ENCODE measurements around the gene ITGAX.

Gene ITGAX

DNA sequence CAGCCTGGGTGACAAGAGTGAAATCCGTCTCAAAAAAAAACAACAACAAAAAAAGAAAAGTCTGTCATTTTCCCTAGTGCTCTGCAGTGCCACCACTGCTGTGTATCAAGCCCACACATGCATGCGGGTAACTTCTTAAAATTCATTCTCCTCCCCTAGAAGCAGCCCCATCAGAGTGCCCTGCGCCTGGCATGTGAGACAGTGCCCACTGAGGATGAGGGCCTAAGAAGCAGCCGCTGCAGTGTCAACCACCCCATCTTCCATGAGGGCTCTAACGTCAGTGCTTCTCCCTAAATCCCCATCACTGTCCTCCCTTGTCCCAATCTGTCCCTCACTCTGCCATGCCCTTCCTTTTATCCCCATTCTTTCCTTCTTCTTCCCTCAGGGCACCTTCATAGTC, 62.9 kb downstream of the ITGAX start:
- no peak overlapping the region for H3K4me3 ChIP-seq (ENCODE audit: low read length)
- DNase-seq (ENCODE audit: low read depth), result no peak
- TF ChIP-seq, protein P1, sequence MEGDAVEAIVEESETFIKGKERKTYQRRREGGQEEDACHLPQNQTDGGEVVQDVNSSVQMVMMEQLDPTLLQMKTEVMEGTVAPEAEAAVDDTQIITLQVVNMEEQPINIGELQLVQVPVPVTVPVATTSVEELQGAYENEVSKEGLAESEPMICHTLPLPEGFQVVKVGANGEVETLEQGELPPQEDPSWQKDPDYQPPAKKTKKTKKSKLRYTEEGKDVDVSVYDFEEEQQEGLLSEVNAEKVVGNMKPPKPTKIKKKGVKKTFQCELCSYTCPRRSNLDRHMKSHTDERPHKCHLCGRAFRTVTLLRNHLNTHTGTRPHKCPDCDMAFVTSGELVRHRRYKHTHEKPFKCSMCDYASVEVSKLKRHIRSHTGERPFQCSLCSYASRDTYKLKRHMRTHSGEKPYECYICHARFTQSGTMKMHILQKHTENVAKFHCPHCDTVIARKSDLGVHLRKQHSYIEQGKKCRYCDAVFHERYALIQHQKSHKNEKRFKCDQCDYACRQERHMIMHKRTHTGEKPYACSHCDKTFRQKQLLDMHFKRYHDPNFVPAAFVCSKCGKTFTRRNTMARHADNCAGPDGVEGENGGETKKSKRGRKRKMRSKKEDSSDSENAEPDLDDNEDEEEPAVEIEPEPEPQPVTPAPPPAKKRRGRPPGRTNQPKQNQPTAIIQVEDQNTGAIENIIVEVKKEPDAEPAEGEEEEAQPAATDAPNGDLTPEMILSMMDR (conservative IDR thresholded peaks at IDR 0.05; ENCODE audit: low read length), result no peak

DNA sequence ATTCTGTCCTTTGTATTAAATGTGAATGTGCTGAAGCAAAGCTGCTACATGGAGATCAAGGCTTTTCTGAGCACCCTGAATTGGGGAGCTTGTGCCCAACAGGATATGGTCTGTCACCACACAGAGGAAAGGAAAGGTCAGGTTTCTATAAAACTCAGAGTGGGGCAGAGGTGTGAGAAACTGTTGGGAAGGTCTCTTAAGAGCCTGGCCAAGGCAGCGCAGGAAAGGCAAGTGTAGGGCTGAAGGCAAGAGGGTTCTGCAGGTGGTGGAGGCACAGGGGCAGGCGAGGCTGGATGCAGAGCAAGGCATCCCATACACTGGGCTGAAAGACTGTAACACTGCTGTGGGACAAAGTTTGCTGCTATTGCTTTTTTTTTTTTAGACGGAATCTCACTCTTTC, 65.1 kb downstream of the ITGAX start:
- TF ChIP-seq, protein P1 (conservative IDR thresholded peaks at IDR 0.05; ENCODE audit: low read length), result no peak
- H3K4me3 ChIP-seq (ENCODE audit: low read length), result no peak overlapping the region
- no peak for DNase-seq (ENCODE audit: low read depth)

DNA sequence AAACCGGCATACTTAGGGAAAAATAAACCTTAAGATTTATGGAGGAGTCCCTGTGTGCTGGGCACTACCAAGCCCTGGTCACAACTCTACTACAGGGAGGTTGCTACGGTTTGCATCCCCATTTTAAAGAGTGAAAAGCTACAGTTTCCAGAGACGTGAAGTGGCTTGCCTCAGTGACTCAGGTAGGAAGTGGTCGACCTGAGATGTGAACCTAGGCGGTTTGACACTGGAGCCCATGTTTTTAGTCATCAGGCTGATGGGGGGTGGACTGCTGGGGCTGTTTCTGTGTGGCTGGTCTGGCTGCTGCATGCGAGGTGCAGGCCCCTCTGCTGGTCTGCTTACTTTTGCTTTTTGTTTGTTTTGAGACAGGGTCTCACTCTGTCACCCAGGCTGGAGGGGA, 66.6 kb downstream of the ITGAX start:
- H3K4me3 ChIP-seq (ENCODE audit: low read length), result no peak overlapping the region
- DNase-seq (ENCODE audit: low read depth), result no peak
- TF ChIP-seq, protein P1 (conservative IDR thresholded peaks at IDR 0.05; ENCODE audit: low read length), result no peak

DNA sequence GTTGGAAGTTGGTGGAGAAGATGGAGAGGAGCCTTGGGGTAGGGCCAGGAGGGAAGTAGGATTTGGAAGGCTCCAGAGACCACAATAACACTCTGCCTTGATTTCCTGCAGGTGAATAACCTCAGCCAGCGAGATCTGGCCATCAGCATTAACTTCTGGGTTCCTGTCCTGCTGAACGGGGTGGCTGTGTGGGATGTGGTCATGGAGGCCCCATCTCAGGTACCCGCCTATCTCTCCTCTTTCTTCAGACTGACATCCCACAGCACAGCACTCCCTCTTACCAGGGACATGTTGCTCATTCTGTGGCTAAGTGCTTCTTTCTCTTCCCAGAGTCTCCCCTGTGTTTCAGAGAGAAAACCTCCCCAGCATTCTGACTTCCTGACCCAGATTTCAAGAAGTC, 68.3 kb downstream of the ITGAX start:
- no peak overlapping the region for H3K4me3 ChIP-seq (ENCODE audit: low read length)
- no peak for DNase-seq (ENCODE audit: low read depth)
- TF ChIP-seq, protein P1 (conservative IDR thresholded peaks at IDR 0.05; ENCODE audit: low read length), result no peak

DNA sequence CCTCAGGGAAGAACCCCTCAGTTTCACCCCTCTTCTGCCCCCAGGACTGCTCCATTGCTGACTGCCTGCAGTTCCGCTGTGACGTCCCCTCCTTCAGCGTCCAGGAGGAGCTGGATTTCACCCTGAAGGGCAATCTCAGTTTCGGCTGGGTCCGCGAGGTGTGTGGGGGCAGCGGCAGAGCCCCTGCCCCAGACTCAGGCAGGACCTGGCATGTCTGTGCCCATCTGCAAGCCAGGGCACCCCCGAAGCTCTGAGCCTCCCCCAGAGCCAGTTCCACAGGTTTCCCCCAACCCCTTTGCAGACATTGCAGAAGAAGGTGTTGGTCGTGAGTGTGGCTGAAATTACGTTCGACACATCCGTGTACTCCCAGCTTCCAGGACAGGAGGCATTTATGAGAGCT, 68.8 kb downstream of the ITGAX start:
- TF ChIP-seq, protein P1 (conservative IDR thresholded peaks at IDR 0.05; ENCODE audit: low read length), result no peak
- no peak for DNase-seq (ENCODE audit: low read depth)

DNA sequence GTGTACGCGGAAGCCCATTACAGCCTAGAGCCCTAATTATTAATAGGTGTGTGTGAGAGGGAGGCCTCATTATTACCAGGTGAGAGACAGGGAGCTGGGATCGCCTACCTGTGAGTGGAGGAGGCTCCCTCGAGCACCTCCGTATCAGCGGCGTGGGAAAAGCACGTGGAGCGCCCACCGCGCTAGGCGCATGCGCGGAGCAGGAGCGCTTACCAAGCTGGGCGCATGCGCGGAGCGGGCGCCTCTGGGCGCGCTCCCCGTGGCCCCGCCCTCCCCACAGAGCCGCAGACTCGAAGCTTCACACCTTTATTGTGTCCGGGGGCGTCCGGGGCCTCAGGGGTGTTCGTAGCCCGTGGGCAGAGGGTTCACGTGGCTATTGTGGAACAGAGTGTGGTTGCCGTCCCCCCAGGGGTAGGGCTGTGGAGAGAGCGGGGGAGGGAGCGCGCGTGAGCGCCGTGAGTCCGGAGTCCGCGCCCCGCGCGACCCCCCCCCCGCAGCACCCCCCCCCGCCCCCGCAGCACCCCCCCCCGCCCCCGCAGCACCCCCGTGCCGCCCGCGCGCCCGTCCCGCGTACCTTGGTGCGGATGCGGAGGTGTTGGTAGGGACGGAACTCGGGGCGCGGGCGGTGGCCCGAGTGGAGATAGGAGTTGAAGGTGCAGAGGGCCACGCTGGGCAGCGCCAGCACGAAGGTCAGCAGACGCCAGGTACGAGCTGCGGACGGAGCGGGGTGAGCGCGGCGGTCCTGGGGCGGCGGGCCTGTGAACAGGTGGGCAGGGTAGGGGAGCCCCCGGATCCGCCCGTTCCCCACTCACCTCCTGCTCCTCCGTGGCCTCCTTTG, 72.7 kb downstream of the ITGAX start:
- DNase-seq (ENCODE audit: low read depth), result peak; percentile 23
- TF ChIP-seq, protein P1 (conservative IDR thresholded peaks at IDR 0.05; ENCODE audit: low read length), result no peak
- H3K4me3 ChIP-seq (ENCODE audit: low read length), result peak overlapping the region; percentile 42

More for the DNA sequence above, 68.8 kb downstream of the ITGAX start:
- no peak overlapping the region for H3K4me3 ChIP-seq (ENCODE audit: low read length)

DNA sequence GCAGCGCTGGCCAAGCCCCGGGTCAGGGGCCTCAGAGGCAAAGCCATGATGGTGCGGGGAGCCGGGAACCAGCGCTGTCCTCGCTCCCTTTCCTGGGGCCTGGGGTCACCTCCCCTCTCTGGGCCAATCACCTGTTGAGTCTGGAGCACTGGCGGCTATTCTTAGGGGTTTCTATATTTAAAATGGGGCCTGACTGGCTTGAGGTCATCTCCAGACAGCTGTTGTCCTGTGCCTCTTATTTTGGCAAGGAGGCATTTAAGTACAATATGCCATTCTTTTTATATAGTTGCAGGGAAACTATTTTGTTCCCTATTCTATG, 73.3 kb downstream of the ITGAX start, which contains the start of gene COX6A2:
COX6A2 (minus strand) TSS at position 82 of the 319 bp plus-strand sequence; CDS start at position 47, 35 bp downstream.
- peak within 1 kb of the TSS; percentile 42 for H3K4me3 ChIP-seq (ENCODE audit: low read length)
- TF ChIP-seq, protein P1 (conservative IDR thresholded peaks at IDR 0.05; ENCODE audit: low read length), result no peak
- no peak for DNase-seq (ENCODE audit: low read depth)

All from AG10803 (cell line).